ENCODE data around the gene CETN2. TPM values are rescaled to one million over a fixed set of nuclear protein-coding genes. Genes with fewer than 3 reads are reported as not detected.
"Not testable (repeated sequence)": the region's sequence is repeated elsewhere in the genome, so short reads cannot be mapped to it uniquely, and the experiment has no call there.

The CETN2 gene
- 12.2 TPM for total RNA-seq

DNA sequence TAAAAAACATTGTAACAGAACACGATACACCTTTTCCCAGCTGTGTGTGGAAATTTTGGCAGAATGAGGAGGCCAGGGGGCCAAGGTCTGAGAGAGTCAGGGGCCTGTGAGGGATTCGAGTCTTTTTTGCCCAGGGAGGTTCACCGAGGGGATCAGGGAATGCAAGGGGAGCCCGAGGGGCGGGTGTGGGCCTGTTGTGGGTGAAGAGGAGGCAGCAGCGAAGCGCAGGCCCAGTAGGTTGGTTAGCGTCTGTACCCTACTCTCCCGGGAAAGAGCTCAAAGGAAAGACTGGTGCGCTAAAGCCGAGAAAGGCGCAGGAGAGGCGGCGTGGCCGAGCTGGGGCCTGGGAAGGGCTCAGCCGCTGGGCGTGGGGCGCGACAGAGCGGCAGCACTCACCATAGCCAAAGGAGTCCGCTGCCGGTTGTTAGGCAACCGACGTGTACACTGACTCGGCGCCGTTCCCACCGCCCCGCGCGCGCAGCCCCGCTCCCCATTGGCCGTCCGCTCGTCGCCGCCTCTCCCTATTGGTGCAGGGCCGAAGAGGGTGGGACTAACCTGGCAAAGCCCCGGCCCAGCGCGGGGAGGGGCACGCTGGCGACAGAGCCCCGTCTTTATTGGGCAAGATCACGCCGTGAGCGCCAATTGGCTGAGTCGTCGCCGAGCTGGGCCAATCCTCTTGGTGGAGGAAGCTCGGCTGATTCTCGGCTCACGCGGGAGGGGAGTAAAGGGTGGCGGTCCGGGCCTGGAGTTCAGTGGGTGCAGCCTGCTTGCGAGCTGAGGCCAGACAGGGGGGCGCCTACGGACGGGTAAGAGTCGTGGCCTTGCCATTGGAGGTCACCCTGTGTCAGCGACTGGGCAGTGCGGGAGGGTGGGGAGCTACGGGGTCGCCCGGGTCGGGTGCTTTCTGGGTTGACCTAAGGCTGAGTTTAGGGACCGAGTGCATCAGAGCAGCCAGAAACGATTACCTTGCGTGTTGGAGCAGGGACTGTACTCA is at the start of gene CETN2, which contains the start of gene NSDHL:
Gene CETN2 (minus strand): TSS at position 446 of the 994 bp plus-strand sequence. CDS start 47 bp downstream, at position 399.
Gene NSDHL (plus strand): TSS at position 752 of the 994 bp plus-strand sequence. CDS start 15,262 bp downstream, outside the sequence.
- DNase-seq (ENCODE audit: low spot score) (peak; percentile 96), ATAC-seq (peak; percentile 93)

DNA sequence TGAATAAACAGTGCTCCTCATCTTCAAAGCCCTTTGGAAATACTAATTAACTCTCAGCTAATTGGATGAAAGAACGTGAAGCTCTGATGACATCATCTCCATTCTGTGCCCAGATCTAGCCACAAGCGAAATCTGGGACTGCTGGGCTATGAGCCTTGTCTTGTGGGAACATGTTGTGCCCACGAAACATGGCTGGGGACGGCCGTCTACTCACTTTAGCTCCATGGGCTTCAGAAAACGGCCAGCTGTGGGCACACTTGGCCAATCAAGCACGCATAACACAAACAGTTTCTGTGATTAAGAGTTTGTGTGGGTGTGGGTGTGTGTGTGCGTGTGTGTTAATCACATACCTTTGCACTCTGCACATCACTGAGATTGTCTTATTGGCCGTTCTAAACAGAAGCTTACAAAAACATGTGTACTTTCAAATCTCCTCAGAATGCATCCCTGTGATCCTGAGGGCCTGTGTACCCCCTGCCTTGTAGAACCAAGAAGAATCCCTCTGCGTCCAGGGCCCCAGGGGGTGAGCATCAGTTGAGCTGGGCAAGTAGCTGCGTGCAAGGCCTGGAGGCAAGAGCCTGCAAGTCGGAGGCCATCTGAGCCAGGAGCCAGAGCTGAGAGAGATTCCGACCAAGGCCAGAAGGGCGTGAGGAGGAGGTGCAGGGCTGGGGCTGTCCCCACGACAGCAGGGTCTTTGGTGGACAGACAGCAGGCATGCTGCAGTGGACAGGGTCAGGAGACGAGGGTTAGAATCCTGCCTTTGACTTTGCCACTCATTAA is 48.6 kb upstream of the CETN2 start:
- no peak for DNase-seq (ENCODE audit: low spot score)
- ATAC-seq = no peak

GRCh38 chrX:152876931-152877840 is 46.6 kb upstream of the CETN2 start:
- peak; percentile 63 for DNase-seq (ENCODE audit: low spot score)
- ATAC-seq = peak; percentile 86

GRCh38 chrX:152873361-152873760 is 42.8 kb upstream of the CETN2 start:
- no peak for ATAC-seq

GRCh38 chrX:152872522-152872921 is 42.0 kb upstream of the CETN2 start:
- ATAC-seq (no peak), DNase-seq (ENCODE audit: low spot score) (no peak)

More at GRCh38 chrX:152873361-152873760, 42.8 kb upstream of the CETN2 start:
- DNase-seq (ENCODE audit: low spot score) = no peak

DNA sequence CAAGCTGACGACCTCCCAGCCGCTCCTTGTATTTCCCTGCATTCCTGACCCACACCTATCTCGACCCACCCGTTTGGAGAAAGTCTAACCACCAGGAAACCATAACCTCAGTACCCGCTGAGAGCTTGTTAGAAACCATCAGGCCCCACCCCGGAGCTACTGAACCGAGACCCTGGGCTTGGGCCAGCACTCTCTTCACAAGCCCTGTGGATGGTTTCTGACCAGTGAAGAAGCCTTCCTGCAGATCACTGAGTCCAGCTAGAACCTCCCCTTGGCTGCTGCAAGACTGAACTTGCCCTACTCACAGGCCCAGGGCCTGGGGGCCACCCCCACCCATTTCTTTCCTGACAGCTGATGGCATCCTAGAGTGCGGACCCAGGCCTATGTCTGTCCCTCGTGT is 40.7 kb upstream of the CETN2 start:
- DNase-seq (ENCODE audit: low spot score) (no peak), ATAC-seq (no peak)

DNA sequence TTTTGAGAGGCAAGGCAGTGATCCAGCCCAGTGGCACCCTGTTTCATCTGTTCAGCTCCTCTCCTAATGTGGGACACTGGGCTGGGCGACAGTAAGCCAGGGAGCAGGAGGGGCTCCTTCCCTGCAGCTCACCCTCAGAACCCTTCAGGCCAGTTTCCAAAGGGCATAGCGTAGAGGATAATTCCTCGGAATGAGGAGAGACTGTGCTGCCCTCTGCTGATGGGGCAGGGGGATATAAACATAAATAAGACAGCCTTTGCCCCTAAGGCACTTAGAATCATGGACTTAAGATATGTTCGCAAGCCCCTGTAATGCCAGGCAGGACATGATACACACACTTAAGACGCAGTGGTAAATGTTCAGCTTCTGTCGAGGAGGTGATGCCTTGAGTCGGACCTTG is 39.4 kb upstream of the CETN2 start:
- DNase-seq (ENCODE audit: low spot score) (no peak), ATAC-seq (no peak)

- no peak for ATAC-seq
- no peak for DNase-seq (ENCODE audit: low spot score)
These were observed 35.8 kb upstream of the CETN2 start for GRCh38 chrX:152866386-152866785.

DNA sequence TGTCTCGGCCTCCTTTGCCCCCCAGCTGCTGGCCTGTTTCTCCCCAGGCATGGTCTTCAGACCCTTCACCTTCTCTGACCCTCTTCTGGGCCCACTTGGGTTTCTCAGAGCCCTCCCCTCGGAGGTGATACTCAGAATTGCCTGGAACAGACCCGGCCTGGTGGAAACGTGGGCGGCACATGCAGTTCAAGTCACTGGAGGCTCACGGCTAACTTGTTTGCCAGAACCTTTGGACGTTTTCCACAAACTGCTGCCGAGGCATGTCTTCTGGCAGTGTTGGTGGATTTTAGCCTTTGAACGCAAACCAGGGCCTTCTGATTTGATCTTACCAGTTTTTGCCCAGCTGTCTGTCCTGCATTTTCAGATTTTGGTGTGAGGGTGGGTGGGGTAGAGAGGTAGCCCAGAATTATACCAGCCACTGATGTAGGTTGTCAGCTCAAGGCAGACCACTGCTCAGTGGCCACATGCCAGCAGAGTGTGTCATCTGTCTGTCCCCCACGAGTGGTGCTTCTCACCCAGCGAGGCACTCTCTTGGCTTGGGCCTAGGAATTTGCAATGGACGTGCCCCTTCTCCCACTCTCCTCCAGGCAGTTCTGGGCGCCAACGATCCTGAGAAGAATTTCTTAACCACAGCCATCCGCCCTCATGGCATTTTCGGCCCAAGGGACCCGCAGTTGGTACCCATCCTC is 34.8 kb upstream of the CETN2 start:
- DNase-seq (ENCODE audit: low spot score) (peak; percentile 45), ATAC-seq (peak; percentile 68)

GRCh38 chrX:152861826-152862225 is 31.3 kb upstream of the CETN2 start:
- no peak for ATAC-seq
- no peak for DNase-seq (ENCODE audit: low spot score)

DNA sequence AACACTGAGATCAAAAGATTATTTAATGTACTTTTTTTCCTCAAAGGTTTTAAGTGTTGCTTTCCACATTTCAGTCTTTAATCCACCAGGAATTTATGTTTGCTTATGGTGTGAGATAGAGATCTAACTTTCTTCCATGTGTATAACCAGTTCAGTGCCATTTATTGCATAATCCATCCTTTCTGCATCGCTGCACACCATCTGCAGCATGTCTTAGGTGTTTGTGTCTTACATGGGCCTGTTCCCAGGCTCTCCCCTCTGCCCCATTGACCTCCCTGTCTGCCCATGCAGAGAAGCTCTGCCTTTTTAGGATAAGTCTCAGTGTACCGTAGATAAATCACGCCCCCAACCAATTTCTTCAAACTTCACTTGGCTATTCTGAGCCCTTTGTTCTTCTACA is 30.6 kb upstream of the CETN2 start:
- DNase-seq (ENCODE audit: low spot score) (no peak), ATAC-seq (no peak)

GRCh38 chrX:152853986-152854385 is 23.4 kb upstream of the CETN2 start:
- ATAC-seq (no peak), DNase-seq (ENCODE audit: low spot score) (no peak)

GRCh38 chrX:152850465-152850864 is 19.9 kb upstream of the CETN2 start:
- DNase-seq (ENCODE audit: low spot score) (no peak), ATAC-seq (no peak)

- ATAC-seq (no peak), DNase-seq (ENCODE audit: low spot score) (no peak)
These were observed 16.7 kb upstream of the CETN2 start for GRCh38 chrX:152847281-152847680.

GRCh38 chrX:152845618-152846240 is 15.2 kb upstream of the CETN2 start:
- DNase-seq (ENCODE audit: low spot score) (no peak), ATAC-seq (no peak)

DNA sequence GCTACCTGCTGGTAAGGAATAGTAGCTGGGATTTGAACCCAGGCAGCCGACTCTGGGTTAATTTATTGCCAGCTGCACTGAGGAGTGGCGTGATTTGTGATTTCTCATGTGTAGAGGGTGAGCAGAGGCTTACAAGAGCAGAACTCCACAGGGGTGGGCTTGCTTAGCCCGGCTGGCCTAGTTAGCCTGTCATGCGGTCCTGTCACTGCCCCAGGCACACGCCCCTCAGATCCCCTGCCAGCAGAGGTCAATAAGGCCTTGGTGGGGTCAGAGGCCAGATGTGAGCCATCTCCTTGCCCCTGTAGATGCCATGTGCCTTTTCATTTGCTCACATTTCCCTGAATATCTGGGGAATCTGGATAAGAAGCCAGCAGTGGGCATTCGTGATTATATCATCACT is 13.7 kb upstream of the CETN2 start:
- DNase-seq (ENCODE audit: low spot score) = no peak
- peak; percentile 60 for ATAC-seq

- DNase-seq (ENCODE audit: low spot score) (no peak), ATAC-seq (peak; percentile 66)
These were observed 13.3 kb upstream of the CETN2 start for GRCh38 chrX:152843852-152844251.

DNA sequence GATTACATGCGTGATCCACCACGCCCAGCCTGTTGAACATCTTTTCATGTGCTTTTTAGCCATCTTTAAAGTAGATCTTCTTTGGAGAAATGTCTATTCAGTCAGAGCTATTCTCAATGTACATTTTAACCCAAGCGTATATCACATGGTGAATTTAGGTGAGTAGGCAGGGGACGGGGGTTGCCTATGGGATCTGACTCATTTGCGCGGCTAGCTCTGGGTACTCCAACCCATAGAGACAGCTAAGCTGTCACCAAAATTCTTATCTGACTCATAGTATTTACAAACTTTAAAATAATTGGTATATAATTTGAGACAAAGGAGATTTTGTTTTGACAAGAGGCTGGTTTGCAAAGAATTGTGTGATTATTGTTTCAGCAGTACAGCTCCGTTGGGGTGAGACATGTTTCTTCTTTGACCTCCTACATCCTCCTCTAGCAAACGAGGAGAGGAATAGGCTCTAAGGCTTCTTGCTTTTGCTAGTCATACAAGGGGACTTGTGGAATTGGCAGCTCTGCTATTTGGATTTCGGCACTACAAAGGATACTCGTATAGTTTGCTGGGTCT is 12.3 kb upstream of the CETN2 start:
- ATAC-seq (no peak), DNase-seq (ENCODE audit: low spot score) (no peak)

- DNase-seq (ENCODE audit: low spot score); ATAC-seq: not testable (repeated sequence)
These were observed 4.9 kb upstream of the CETN2 start for GRCh38 chrX:152835470-152835869.

All from left lobe of liver (tissue), 2 donors.